HL-60 (cell line): ENCODE measurements around the gene CALB2.

Experiments used
- GABPA ChIP-seq: IDR thresholded peaks from 2 replicates; pipeline ENCODE4 v1.6.1; 2012; ENCODE audit warnings: low read depth
- POLR2AphosphoS5 ChIP-seq: IDR thresholded peaks from 2 replicates; pipeline ENCODE4 v1.6.1; 2012; ENCODE audit warnings: low read depth
- SPI1 ChIP-seq: IDR thresholded peaks from 2 replicates; pipeline ENCODE4 v1.6.1; 2012; ENCODE audit warnings: low read depth, mild to moderate bottlenecking, borderline replicate concordance
- TF ChIP-seq, protein P1 (sequence below): IDR thresholded peaks from one replicate; pipeline ENCODE4 v1.5.1; 2011; ENCODE audit warnings: low read length, control low read depth, inconsistent platforms; ENCODE audit not compliant: insufficient read depth
- TF ChIP-seq, protein P2 (sequence below): IDR thresholded peaks from 2 replicates; pipeline ENCODE4 v1.6.1; 2012; ENCODE audit warnings: low read depth; ENCODE audit not compliant: insufficient replicate concordance

DNA sequence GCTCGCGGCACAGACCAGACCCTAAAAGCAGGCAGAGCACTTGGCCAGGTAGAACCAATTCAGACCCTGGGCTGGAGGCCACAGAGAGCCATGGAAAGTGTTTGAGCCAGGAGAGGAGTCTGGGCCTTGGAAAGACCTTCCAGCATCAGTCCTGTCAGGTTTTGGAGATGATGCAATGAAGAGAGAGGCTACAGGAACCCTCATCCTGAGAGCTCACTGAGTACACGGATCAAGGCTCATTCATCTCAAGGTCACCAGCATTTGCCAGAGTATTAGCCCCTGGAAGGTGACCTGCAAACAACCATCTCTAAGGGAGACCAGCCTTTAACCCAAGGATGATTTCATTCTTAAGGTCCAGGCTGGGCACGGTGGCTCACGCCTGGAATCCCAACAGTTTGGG is 55.5 kb downstream of the CALB2 start:
- TF ChIP-seq, protein P1, sequence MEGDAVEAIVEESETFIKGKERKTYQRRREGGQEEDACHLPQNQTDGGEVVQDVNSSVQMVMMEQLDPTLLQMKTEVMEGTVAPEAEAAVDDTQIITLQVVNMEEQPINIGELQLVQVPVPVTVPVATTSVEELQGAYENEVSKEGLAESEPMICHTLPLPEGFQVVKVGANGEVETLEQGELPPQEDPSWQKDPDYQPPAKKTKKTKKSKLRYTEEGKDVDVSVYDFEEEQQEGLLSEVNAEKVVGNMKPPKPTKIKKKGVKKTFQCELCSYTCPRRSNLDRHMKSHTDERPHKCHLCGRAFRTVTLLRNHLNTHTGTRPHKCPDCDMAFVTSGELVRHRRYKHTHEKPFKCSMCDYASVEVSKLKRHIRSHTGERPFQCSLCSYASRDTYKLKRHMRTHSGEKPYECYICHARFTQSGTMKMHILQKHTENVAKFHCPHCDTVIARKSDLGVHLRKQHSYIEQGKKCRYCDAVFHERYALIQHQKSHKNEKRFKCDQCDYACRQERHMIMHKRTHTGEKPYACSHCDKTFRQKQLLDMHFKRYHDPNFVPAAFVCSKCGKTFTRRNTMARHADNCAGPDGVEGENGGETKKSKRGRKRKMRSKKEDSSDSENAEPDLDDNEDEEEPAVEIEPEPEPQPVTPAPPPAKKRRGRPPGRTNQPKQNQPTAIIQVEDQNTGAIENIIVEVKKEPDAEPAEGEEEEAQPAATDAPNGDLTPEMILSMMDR, result no peak
- no peak for TF ChIP-seq POLR2AphosphoS5
- TF ChIP-seq GABPA, result no peak
- TF ChIP-seq, protein P2, sequence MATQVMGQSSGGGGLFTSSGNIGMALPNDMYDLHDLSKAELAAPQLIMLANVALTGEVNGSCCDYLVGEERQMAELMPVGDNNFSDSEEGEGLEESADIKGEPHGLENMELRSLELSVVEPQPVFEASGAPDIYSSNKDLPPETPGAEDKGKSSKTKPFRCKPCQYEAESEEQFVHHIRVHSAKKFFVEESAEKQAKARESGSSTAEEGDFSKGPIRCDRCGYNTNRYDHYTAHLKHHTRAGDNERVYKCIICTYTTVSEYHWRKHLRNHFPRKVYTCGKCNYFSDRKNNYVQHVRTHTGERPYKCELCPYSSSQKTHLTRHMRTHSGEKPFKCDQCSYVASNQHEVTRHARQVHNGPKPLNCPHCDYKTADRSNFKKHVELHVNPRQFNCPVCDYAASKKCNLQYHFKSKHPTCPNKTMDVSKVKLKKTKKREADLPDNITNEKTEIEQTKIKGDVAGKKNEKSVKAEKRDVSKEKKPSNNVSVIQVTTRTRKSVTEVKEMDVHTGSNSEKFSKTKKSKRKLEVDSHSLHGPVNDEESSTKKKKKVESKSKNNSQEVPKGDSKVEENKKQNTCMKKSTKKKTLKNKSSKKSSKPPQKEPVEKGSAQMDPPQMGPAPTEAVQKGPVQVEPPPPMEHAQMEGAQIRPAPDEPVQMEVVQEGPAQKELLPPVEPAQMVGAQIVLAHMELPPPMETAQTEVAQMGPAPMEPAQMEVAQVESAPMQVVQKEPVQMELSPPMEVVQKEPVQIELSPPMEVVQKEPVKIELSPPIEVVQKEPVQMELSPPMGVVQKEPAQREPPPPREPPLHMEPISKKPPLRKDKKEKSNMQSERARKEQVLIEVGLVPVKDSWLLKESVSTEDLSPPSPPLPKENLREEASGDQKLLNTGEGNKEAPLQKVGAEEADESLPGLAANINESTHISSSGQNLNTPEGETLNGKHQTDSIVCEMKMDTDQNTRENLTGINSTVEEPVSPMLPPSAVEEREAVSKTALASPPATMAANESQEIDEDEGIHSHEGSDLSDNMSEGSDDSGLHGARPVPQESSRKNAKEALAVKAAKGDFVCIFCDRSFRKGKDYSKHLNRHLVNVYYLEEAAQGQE, result no peak
- no peak for TF ChIP-seq SPI1
